NCI-H2081 treated with DMSO at 0.1 percent for 48 hours (cell line): ENCODE measurements around the gene MAP3K1.
"Not testable (repeated sequence)": the region's sequence is repeated elsewhere in the genome, so short reads cannot be mapped to it uniquely, and the experiment has no call there.

Experiments
- DNase-seq: peaks from one replicate; lab custom pipeline; 2025; lab: John Stamatoyannopoulos, UW

The MAP3K1 gene

DNA sequence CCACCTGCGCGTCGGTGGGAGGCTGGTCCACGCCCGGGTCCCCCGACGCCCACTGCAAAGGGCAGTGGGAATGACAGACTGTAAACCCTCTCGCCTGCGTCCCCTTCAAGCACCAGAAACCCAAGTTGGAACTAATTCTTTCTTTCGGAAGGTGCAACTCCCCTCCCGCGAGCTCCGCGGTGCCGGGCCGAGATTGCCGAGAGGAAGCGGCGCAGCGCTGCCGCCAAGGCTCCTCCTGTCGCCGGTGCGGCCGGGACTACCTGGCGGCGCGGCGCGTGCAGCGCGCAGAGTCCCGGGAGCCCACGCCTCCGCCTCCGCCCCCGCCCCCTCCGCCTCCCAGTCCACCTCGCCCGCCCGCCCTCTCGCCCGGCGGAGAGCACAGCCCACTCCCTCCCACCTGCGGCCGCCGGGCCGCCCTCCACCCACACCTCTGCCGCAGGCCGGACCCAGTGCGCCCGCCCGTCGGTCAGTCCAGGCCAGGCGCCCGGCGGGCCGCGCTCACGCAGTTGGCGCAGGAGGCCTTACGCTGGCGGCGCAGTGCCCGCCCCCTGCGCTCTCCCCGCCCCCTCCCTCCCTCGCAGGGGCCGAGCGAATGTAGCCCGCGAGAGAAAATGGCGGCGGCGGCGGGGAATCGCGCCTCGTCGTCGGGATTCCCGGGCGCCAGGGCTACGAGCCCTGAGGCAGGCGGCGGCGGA is at the start of gene MAP3K1:
TSS of gene MAP3K1 (plus strand) at position 587 of the 695 bp plus-strand sequence. CDS start at position 612, 25 bp downstream.
- no peak for DNase-seq

DNA sequence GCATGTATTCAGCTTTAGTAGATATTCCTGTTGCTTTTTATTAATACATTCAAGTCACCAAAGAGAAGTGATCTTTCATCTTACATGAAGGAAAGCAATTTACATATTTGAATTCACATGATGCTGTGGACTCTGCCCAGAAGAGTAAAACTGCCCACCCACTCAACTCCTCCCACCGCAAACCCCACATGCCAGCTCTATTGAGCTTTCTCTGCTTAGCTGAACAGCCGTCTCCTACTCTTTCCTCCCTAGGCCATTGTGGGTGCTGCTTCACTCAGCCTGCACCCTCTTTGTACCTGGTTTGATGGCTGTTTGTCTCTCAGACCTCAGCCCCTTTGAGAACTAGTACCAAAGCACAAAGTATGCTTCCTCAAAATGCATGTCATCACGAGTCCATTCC is 48.4 kb upstream of the MAP3K1 start:
- no peak for DNase-seq

GRCh38 chr5:56769875-56770604 is 45.3 kb upstream of the MAP3K1 start:
- no peak for DNase-seq

- no peak for DNase-seq
Measured at GRCh38 chr5:56772767-56773166, 42.6 kb upstream of the MAP3K1 start.

DNA sequence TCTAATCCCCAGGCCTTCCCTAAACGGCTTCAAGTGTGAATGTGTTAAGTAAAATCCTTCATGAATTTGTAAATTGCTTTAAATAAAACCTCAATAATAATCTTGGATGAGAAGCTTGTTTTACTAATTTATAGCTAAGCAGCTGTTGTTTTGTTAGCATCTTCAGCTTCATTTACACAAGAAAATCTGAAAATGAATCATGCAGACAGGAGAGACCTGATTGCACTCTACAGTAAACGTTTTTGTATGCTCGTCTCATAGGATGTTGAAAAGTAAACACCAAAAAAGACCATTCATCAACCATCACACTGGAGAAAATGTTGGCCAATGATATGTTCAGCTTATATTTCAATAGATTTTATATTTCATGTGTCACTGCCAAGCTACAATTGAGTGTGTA is 40.4 kb upstream of the MAP3K1 start:
- no peak for DNase-seq

DNA sequence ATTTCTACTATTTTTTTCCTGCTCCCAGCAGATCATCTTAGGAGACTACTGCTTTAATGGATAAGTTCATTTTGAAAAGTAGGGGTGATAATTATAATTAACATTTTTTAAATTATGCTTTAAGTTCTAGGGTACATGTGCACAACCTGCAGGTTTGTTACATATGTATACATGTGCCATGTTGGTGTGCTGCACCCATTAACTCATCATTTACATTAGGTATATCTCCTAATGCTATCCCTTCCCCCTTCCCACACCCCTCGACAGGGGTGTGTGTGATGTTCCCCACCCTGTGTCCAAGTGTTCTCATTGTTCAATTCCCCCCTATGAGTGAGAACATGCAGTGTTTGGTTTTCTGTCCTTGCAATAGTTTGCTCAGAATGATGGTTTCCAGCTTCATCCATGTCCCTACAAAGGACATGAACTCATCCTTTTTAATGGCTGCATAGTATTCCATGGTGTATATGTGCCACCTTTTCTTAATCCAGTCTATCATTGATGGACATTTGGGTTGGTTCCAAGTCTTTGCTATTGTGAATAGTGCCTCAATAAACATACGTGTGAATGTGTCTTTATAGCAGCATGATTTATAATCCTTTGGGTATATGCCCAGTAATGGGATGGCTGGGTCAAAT is 39.0 kb upstream of the MAP3K1 start:
- DNase-seq, result not testable (repeated sequence)

DNA sequence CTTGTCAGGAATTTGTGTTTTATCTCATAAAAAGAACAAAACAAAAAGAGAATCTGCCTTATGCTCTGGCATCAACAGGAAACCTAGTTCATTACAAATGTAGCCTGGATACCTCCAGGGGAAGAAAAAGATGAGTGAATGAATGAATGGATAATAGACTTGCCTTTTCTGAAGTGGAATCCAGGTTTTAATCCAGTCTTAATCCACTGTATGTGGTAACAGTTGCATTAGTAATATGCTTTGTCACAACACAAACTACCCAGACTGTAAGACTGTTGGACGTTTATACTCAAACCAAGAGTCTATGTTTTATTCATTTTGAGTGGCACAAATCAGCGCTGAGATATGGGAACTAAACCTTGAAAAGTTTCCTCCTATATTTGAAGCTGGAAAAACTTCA is 32.1 kb upstream of the MAP3K1 start:
- DNase-seq, result no peak

GRCh38 chr5:56786346-56786745 is 29.0 kb upstream of the MAP3K1 start:
- DNase-seq, result no peak

DNA sequence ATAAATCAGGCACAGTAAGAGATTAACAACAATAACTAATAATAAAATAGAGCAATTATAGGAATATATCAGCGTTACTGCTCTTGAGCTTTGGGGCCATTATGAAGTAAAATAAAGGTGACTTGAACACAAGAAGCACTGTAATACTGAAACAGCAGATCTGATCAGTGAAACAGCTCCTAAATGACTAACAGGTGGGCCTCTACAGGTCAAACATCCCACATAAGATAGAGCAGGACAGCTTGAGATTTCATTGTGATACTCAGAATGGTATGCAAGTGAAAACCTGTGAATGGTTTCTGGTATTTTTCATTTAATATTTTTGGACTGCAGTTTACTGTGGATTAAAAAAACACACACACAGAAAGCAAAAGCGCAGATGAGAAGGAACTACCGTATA is 24.0 kb upstream of the MAP3K1 start:
- DNase-seq, result no peak

DNA sequence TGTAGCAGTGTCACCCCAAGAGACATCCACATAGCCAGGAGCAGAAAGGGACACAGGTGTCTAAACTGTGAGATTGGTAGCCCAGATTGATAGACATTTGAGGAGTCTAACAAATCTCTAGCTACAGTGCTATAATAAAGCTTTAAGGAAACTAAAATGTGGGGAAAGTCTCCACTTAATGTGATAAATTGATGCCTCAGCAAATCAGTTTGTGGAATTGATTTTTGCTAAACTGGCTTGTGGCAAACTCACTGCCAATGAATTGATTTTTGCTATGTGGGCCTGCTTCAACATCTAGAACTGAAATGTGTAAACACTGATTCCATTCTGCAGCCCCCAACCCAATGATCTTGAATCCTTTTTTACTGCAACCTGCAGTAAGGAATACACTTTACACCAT is 16.8 kb upstream of the MAP3K1 start:
- no peak for DNase-seq

GRCh38 chr5:56800186-56800585 is 15.2 kb upstream of the MAP3K1 start:
- no peak for DNase-seq

GRCh38 chr5:56801256-56801655 is 14.1 kb upstream of the MAP3K1 start:
- no peak for DNase-seq

- DNase-seq, result no peak
Measured at GRCh38 chr5:56802205-56802604, 13.1 kb upstream of the MAP3K1 start.

DNA sequence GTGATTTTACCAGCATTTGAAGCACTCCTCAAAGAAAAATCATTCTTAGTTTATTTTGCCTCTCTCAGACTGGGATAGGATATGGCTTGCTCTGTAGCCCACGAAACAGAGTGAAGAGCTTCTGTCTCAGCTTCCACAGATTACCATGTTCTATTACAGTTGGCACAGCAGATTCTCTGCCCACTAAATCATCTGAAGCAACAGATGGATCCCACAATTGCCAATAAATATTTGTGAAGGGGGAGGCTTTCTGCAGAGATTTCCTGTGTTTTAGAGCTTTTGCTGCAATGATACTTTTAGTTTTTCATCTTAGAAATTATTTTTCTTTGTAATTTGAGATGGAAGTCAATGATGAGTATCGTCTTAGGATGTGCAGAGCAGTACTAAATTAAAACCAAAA is 12.3 kb upstream of the MAP3K1 start:
- no peak for DNase-seq

- DNase-seq, result no peak
Measured at GRCh38 chr5:56803894-56804293, 11.5 kb upstream of the MAP3K1 start.

DNA sequence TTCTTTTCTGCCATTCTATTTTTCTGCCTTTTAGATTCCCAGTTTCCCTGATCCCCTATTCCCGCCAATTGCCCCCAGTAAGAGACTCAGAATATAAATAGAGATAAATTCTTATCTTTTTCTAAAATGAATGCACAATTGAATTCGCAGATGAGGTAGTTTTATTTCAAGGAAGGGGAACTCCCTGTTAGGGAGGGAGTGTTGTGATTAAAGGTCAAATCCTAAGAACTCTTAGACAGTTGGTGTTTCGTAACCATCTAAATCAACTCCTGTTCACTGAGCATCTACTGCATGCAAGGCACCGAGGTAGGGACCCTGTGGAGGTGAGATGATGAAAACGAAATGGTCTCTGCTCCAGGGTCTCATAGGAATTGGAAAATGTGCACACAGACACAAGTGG is 7.7 kb upstream of the MAP3K1 start:
- DNase-seq, result no peak

GRCh38 chr5:56808211-56808610 is 7.1 kb upstream of the MAP3K1 start:
- DNase-seq, result no peak

DNA sequence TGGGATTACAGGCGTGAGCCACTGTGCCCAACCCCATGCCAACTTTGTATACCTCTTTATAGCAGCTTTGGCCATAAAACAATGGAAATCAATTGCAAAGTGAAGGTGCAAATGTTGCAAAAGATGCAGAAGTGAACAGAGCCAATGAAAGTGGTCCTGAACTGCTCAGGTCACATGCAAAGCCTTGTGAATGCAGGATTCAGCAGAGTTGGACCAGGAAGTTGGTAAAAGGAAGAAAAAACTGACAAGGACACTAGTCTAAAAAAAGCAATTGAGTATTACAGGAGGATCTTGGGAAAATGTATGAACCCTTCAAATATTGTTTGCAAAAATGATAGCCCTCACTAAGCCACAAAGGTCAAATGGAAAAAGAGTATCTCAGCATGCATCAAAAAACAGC is 4.5 kb upstream of the MAP3K1 start:
- no peak for DNase-seq

DNA sequence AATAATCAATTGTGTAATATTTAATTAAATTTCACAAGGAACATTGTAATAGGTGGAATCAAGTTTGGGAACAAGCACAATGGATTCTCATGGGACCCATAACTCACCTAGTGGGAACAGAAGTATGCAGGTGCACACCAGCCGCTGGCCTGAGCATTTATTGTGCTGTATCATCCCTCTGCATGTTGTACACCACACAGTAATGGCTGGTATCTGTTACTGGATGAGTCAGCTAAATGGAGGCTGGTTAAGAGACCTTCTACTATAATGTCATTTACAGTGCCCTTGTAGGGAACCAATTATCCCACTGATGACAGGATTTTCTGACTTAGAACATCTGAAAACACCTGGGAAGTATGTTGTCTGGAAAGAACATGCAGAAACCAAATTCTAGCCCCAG is 3.2 kb upstream of the MAP3K1 start:
- no peak for DNase-seq

DNA sequence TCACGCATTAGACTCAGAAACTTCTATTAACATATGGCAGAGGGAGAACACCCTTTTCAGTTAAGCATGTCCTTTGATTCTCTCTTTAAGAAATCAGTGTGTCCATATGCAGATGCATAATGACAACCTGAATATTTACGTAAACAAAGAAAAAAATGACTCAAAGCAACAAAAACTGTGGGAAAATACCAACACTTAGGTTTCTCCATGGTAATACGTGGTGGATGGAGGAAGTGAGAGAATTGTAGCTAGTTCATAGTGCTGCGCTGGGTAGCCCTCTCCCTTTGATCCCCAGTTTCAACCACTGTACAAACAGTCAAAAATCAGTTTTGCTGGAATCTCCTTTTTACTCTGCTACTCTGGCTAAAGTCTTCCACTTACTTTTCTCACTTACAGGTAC is 2.0 kb upstream of the MAP3K1 start:
- DNase-seq, result no peak

DNA sequence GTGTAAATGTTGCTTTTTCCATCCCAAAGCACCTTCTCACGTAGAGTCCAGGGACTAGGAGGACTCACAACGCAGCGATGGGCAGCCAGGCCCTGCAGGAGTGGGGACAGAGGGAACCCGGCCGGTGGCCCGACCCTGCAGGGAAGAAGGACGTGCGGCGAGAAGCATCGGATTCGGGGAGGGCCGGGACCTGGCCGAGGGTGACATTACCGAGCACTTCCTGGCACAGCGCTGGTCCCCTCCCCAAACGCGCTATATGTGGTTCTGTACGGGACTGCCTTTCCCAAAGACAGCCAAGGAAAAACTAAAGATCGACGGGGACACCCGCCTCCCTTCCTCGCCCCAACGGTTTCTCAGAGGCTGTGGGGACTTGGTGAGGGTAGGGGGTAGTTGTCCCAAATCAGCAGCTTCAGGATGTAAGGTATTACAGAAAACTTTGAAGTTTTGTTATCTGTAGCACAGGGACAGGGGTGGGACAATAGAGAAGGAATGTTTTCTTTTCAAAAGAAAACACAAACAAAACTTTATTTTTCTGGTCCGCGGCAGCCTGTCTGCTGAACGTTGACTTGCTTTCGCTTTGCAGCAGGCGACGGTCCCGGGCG is 887 bp upstream of the MAP3K1 start:
- no peak for DNase-seq

GRCh38 chr5:56815658-56816545 is 553 bp downstream of the MAP3K1 start:
- no peak for DNase-seq
